Activated naive CD4-positive, alpha-beta T cell (primary cell): Measurements from ENCODE around the gene FXYD1.

Experiments
- DNase-seq, 4 experiments: peaks; one replicate each; lab custom pipeline; 2025; lab: John Stamatoyannopoulos, UW

The FXYD1 gene

DNA sequence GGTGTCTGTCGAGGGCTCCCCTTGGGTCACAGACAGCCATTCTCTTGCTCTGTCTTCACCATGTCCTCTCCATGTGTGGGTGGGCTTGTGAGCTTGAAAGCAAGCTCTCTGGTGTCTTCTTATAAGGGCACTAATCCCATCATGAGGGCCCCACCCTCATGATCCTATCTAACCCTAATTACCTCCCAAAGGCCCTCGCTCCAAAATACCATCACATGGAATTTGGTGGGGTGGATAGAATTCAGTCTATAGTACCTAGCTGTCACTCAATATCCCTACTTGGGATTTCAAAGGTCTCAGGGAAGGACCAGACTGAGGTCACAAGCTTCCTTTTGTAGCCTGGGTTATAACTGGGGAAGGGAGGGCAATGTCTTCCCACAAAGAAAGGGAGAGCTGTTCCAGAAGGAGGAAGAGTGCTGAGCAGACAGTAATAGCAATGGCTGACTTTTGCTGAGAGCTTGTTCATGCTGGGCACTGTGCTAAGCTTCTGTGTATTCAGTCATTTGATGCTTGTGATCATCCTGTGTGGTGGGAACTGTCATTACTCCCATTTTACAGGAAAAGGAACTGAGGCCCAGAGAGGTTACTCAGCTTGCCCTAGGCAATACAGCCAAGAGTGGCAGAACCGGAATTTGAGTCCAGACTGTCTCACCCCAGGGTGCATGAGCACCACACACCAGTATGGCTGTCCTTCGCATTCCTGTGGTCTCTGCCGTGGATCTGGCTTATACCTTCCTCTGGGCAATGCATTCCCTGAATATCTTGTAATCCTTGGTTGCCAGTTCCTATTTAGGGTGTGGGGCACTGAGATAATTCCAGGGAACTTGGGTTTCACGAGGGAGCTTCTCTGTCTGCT, 24.1 kb downstream of the FXYD1 start:
- DNase-seq: no peak

DNA sequence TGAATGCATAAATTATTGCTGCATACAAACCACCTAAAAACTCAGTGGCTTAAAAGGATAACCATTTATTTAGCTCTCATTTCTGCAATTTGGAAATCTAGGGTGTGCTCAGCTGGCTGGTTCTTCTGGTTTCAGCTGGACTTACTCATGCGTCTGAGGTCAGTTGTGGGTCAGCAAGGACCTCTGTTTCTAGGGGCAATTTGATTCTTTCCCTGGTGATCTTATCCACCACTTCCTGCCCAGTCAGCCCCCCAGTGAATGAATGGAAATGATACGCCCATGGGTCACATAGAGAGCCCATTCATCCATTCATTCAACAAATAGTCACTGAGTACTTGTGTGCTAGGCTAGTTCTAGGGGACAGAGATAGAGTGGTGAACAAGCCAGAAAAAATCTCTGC, 25.8 kb downstream of the FXYD1 start:
- DNase-seq: no peak

DNA sequence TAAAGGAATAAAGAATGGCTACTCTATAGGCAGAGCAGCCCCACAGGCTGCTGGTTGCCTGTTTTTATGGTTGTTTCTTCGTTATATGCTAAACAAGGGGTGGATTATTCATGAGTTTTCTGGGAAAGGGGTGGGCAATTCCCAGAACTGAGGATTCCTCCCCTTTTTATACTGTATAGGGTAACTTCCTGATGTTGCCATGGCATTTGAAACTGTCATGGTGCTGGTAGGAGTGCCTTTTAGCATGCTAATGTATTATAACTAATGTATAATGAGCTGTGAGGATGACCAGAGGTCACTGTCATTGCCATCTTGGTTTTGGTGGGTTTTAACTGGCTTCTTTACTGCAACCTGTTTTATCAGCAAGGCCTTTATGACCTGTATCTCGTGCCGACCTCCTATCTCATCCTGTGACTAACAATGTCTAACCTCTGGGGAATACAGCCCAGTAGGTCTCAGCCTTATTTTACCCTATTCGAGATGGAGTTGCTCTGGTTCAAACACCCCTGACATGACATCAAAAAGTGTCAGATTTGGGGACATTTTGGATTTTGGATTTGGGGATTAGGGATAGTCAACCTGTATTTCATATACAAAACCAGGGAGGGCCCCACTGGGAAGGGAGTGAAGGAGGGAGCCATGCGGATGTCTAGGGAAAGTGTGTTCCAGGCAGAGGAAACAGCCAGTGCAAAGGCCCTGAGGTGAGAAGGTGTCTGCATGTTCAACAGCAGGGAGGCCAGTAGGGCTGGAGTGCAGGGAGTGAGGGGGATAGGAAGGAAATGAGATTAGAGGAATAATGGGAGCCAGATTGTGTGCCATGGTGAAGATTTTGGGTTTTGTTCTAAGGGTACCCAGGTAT, 26.8 kb downstream of the FXYD1 start:
- no peak for DNase-seq

DNA sequence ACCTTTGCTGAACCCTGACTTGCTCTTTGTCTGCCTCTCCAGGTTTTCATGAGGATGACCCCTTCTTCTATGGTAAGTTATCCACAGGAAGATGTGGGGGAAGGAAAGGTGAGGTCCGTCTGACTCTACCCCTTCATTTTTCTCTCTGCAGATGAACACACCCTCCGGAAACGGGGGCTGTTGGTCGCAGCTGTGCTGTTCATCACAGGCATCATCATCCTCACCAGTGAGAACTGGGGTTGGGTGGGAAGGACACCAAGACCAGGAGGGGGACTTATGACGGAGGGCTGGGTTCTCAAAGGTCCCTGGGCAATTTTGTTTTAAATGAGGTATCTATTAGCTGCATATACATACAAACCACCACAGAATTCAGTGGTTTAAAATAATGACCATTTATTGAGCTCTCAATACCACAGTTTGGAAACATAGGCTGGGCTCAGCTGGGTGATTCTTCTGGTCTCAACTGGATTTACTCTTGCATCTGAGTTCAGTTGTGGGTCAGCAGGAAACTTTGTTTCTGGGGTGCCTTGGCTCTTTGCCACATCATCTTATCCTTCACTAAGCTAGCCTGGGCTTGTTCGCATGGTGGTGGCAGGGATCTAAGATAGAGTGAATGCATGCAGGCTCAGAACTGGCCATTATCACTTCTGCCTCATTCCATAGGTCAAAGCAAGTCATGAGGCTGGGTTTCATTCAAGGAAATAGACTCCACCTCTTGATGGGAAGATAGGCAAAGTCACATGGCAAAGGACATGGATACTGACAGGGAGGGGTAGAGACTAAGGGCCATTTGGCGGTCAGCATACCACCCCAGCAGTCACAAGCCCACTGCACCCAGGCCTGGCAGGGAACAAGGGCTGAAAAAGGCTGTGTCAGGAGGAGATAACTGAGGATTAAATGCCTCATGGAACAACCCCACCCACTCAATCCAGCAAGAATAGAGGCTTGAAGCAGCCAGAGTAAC, 27.8 kb downstream of the FXYD1 start:
- no peak for DNase-seq

DNA sequence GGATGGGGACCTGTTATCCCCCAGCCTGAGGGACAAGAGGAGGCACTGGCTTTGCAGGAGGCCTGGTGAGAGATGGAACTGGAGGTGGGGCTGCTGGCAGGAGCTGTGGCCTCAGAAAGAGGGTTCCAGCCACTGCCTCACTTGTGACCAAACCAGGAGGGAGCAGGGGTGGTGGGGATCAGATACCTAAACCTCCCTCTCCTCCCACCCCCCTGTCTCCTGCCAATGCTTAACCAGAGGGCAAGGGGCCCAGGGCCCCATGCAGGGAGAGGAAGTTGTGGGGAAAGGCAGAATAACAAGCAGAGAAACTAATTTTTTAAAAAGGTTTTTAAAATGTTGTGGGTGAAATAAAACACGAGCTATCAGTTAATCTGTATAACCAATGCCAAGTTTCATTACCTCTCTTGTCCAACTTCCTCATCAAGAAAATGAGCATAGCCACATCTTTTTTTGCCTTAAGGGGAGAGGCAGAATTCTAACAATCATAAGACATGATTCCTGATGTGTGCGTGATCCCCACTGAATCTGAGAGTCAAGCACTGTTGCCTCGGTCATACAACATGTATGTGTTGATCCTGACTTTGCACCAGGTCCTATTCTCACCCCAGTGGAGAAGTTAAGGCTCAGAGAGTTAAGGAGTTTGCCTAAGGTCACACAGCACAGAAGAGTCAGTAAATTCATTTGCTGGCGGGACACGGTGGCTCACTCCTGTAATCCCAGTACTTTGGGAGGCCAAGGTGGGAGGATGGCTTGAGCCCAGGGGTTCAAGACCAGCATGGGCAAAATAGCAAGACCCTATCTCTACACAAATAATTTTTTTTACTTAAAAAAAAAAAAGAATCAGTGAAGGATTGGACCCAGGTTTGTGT, 28.9 kb downstream of the FXYD1 start:
- no peak for DNase-seq

DNA sequence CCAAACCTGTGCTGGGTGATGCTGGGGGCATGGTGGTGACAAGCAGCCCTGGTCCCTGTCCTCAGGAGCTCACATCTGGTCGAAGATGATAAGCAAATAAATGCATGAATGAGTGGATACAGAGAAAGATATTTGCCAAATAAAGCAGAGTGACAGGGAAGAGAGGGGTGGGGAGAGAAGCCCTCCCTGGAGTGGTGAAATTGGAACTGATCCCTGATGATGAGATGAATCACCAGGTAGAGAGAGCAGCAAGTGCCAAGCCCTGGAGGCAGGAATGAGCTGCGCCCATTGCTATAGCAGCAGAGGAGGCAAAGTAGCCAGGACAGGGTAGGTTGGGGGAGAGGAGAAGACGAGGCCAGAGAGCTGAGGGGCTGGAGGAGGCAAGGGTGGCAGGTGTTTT, 29.6 kb downstream of the FXYD1 start:
- no peak for DNase-seq

DNA sequence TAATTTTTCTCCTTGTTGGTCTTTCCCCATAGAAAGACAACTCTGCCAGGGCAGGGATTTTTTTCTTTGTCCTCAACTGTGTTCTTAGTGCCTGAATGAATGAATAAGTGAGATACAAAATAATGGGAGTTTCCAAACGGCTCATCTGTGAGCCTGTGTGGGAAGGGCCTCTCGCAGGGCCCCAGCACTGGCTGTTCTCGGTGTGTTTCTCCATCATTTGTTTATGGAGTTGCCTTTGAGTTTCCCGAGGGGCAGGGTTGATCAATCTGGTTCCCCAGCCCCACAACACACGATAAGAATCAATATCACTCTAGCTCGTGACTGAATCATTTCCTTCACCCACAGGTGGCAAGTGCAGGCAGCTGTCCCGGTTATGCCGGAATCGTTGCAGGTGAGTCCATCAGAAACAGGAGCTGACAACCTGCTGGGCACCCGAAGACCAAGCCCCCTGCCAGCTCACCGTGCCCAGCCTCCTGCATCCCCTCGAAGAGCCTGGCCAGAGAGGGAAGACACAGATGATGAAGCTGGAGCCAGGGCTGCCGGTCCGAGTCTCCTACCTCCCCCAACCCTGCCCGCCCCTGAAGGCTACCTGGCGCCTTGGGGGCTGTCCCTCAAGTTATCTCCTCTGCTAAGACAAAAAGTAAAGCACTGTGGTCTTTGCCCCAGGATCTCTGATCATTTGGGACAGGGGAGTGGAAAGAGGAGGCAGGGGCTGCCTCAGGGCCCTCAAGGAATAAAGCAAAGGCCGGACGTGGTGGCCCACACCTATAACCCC, 30.8 kb downstream of the FXYD1 start:
- no peak for DNase-seq

DNA sequence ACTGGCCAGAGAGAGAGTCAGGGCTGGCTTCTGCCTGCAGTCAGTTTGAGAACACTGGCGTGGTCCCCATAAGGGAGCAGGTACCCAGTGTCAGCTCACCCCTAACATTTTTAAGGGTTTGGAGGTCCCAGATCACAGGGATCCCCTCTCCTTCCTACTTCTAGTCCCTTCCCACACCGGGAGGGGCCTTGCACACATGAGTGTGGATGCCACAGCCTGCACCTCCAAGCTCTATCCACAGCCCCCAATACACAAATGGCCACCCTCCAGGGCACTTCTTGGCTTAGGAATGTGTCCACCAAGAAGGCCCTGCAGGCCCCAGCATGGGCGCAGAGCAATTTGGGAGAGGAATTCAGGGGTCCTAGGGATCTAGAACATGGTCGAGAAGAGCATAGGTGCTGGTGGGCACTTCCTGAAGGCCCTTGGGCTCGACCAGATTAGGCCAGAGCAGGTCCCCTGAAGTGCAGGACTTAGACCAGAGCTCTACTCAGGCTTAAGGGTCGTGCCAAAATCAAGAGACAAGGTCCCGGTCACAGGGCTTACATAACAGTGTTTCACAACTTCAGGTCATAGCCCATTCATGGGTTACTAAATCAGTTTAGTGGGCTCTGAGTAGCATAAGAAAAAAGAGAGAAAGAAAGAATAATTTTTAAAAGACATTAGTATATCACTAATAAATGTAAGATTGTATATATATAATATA, 31.9 kb downstream of the FXYD1 start:
- no peak for DNase-seq

DNA sequence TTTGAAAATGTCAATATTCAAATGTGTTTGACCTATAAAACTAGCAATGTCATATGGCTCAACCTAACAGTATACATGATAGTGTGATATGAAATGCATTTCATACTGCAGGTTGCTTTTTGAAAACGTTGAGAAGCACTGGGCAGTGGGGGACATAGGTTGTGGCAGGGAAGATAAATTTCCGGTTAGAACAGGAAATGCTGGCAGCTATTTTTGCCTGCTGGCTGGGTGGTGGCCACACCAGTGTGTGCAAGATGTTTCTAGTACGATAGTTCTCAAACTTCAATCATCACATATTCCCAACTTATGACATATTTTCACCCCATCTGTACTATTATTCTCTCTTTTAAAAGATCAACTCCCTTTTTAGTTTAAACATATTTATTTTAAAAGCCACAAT, 33.1 kb downstream of the FXYD1 start:
- no peak for DNase-seq

DNA sequence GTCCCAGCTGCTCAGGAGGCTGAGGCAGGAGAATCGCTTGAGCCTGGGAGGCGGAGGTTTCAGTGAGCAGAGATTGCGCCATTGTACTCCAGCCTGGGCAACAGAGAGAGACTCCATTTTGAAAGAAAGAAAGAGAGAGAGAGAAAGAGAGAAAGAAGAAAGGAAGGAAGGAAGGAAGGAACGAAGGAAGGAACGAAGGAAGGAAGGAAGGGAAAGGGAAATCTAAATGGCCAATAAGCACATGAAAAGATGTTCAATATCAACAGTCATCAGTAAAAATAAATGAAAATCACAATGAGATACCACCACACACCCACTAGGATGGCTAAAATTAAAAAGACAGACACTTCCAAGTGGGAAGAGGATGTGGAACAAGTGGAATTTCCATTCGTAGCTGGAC, 35.6 kb downstream of the FXYD1 start:
- no peak for DNase-seq

DNA sequence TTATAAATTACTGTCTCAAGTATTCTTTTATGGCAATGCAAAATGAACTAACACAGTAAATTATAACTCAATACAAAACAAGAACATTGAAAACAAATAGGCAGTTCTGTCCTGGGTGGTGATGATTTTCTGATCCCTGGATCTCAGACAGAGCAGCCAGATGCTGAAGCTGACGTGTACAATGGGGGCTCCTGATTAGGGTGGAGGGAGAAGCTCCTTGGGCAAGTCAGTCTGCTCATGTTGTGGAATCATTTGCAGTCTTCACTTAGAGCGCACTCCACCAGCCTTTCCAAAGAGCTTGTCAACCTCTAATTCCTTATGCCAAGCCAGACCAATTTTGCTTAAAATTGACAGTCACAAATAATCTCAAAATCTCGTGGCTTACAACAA, 37.6 kb downstream of the FXYD1 start:
- no peak for DNase-seq

DNA sequence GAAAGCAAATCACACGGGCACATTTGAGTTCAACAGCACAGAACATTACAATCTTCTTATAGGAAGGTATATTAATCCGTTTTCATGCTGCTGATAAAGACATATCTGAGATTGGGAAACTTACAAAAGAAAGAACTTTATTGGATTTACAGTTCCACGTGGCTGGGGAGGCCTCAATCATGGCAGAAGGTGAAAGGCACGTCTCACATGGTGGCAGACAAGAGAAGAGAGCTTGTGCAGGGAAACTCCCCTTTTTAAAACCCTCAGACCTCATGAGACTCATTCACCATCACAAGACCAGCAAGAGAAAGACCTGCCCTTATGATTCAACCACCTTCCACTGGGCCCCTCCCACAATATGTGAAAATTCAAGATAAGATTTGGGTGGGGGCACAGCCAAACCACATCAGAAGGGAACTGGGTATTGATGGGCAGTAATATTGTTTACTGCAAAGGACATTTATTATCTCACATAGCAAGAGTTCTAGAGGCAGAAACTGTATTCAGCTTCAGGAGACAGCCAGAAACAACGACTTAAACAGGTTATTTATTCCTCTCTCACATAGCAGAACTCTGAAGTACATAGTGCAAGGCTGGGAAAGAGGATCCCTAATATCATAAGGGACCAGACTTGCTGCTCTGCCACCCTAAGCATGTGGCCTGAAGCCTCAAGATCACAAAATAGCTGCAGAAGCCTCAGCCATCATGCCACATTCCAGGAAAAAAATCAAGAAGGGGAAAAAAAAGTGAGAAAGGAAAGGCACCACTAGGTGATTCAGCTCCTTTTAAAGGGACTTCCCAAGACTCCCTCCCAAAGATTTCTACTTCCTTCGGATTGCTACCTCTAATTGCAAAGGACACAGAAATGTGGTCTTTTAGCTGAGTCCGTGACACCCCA, 39.0 kb downstream of the FXYD1 start:
- DNase-seq: no peak

DNA sequence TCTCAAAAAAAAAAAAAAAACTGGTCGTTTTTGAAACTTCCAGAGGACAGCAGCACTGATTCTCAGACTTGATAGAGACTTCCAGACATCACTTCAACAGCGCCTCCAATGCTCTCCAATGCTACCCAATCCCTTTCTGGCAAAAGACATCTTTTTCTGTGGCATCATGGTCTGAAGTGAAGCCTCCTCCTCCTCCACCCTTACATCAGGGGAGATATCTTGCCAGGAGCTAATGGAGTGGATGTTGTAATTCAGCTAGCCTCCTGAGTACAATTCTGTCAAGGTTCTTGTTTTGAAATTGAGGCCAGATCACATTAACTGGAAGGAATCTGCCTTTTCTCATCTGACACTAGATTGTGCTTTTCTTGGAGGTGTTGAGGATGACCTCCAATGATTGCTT, 40.1 kb downstream of the FXYD1 start:
- DNase-seq: no peak

DNA sequence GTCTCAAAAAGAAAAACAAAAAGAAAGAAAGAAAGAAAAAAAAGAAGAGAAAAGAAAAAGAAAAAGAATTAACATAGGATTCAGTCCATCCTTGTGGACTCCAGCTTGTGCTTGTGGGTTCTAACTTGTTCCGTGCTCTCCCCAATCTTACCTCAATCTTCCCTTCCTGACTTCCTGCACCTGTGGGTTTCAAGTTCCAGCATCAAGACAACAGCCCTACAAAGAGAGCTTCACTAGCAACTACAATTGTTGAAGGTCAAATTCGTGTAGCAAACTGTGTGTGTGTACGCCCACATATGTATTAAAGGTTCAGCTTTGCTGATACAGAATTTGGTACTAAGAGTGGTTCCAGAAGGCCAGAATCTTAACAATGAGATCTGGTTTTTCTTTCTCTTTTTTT, 41.2 kb downstream of the FXYD1 start:
- no peak for DNase-seq

DNA sequence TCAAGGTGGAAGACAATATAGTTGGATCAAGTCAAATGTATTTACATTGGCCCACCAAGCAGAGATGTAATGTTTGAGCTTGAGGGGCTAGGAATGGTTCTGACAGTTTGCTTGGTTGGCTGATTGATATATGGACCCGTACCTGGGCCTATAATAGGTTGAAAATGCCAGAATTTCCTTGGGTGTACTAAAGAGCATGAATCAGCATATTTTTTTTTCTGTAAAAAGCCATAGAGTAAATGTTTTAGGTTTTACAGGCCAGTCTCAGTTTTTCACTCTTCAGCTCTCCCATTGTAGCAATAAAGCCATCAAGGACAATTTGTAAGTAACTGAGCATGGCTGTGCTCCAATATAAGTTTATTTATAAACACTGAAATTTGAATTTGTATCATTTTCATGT, 42.8 kb downstream of the FXYD1 start:
- DNase-seq: no peak

DNA sequence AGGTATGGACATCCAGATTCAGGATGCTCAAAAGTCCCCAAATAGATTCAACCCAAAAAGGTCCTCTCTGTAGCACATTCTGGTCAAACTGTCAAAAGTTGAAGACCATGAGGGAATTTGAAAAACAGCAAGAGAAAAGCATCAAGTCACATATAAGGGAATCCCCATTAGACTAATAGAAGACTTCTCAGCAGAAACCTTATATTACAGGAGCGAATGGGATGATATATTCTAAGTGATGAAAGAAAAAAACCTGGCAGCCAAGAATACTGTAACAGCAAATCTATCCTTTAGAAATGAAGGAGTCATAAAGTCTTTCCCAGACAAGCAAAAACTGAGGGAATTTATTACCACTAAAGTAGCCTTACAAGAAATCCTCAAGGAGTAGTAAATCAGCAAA, 45.6 kb downstream of the FXYD1 start:
- no peak for DNase-seq

DNA sequence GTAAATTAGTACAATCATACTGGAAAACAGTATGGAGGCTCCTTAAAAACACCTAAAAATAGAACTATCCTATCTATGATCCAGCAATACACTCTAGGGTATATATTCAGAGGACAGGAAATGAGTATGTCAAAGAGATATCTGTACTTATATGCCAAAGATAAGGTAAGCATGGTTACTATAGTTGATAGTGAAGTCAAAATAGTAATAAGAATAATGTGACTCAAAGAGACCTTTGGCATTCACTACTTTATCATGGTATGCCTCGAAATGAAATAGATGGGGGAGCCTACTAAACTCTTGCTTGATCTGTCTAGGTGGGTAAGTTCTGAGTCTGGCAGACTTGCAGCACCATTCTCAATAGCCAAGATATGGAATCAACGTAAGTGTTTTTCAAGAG, 46.3 kb downstream of the FXYD1 start:
- no peak for DNase-seq
